Measurements from ENCODE around the gene CCDC152. TPM values are rescaled to one million over a fixed set of nuclear protein-coding genes. Genes with fewer than 3 reads are reported as not detected.

CCDC152 gene, protein sequence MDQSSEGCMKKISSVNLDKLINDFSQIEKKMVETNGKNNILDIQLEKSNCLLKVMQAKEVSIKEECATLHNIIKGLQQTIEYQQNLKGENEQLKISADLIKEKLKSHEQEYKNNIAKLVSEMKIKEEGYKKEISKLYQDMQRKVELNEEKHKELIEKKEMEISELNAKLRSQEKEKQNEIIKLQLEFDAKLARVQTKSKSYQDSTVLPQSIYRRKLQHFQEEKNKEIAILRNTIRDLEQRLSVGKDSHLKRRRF
- 2.6 and 3.3 TPM in 2 replicates for total RNA-seq

DNA sequence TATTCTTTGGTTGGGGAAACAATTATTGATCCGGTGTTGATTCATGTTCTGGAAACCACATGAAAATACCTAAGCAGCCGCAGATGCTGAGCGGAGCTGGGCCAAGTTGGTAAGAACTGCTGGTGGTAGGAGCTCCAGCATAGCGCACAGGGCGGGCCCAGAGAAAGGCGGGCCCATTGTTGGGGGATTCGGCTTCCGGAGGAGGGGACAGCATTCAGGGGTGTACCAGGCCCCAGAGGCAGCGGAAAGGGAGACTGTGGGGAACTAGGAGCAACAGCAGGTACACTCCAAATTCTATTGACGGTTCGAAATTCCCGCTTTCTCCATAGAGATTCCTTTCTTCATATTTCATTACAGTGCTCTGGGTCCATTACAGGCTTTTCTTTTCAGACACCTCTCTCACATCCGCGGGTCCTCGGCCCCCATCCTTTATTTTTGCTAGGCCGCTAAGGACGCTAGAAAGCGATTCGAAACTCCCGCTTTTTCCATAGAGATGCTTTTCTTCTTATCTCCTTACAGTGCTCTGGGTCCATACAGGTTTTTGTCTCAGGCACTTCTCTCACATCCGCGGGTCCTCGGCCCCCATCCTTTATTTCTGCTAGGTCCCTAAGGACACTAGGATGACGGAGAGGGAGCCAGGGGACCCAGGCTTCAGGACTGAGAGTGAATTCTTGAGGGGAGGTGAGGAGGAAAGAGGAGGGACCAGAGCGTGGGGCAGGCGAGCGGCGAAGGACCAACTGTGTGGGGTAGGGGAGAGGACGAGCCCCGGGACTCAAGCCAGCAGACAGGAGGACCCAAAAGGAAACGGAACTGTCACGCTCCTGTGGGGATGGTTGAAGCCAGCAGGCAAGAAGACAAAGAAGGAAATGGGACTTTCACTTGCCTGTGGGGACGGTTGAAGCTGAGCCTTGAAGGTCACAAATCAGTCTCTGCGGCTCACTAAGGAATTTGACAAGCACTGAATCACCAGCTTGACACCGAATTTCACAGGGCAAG lies at the start of gene CCDC152:
CCDC152 (plus strand) TSS at position 213 of the 996 bp plus-strand sequence. CDS start 2,304 bp downstream, outside the sequence.

DNA sequence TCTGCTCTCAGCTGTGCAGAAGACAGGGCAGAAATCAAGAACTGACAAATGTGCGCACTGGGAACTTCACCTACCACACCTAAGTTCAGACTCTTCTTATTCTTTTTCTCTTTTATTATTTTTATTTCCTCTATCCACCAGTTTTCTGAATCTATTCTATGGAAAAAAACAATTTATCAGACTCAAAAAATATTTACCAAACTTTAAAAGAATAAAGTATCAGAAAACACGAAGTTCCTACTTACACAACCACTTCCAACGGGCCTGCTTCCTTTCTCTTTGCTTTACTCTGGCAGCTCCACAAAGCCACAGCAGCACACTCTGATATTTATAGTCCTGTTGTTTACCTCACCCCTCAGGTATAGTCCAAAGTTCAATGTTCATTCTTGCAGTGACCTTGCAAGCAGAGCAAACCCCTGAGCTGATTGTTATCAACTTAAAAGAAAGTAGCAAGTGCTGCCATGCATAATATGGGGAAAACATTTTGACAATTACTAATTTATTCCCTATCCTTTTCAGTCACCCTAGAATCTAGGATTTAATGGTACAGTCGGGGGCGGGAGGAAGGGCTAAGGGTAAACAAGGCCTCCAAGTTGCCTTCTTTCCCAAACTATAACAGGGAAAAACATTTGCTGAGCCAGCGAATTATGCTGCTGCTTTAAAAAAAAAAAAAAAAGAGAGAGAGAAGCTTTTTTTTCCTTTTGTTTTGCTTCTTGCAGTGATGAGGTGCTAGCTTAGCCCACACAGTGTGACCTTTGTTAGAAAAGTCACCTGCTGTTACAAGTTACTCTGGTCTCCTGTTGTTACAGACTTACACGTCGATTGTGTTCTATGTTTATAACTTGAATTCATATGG lies 55.2 kb downstream of the CCDC152 start, which contains the start of gene SELENOP:
SELENOP (minus strand) TSS at position 302 of the 856 bp plus-strand sequence. CDS start 3,539 bp downstream, outside the sequence.

Other genes with a start within 250 kb of the CCDC152 start
- 13.5 and 68.3 TPM in 2 replicates for gene SELENOP, start 55.1 kb downstream of the CCDC152 start, total RNA-seq